Measurements from ENCODE around the gene TAF1A.

Gene TAF1A

DNA sequence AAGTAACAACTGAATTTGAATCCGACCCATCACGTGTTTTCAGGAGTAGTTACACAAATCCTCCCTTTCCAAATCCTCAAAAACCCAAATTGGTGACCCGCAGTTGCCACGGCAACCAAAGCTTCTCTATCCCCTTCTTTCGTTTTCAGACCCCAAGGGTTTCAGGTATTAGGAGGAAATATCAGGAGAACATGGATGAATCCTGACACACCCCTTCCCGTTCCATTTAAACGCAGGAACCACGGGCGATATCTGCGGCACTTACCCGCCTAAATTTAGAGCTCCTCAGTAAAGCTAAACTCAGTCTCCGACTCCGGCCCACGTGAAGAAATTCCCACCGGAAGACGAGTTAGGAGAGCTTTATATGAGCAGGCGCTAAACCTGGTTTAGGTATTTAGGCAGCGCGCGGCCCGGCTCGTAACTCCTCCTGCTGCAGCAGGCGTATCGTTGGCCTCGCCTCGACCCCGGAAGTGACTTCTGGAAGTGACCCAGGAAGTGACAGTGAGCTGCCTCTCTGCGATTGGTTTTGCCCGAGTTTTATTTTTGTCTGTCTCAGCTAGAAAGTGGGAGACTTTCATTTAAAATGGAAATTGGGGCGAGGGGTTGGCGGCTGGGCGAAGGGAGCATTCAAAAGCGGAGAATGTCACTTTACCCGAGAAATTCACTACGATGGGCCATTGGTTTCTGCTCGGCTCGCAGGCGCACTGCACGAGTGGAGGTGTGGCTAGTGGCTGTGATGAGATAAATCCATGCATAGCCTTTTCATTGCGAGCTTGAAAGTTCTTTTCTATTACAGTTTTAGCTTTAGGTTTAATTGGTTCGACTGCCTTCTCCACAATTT is at the start of gene TAF1A:
TSS of gene TAF1A (minus strand) at position 472 of the 841 bp plus-strand sequence.
- TF ChIP-seq, protein P1, sequence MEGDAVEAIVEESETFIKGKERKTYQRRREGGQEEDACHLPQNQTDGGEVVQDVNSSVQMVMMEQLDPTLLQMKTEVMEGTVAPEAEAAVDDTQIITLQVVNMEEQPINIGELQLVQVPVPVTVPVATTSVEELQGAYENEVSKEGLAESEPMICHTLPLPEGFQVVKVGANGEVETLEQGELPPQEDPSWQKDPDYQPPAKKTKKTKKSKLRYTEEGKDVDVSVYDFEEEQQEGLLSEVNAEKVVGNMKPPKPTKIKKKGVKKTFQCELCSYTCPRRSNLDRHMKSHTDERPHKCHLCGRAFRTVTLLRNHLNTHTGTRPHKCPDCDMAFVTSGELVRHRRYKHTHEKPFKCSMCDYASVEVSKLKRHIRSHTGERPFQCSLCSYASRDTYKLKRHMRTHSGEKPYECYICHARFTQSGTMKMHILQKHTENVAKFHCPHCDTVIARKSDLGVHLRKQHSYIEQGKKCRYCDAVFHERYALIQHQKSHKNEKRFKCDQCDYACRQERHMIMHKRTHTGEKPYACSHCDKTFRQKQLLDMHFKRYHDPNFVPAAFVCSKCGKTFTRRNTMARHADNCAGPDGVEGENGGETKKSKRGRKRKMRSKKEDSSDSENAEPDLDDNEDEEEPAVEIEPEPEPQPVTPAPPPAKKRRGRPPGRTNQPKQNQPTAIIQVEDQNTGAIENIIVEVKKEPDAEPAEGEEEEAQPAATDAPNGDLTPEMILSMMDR (IDR thresholded peaks at IDR 0.05; ENCODE audit: low read depth, low read length), result no peak
- peak; percentile 83 to 84 for DNase-seq (ENCODE audit: low read depth in 2 of 2)
- H3K4me3 ChIP-seq (replicated peaks in 1 of 2; ENCODE audit: low read depth in 2 of 2, low read length in 2 of 2), result peak within 1 kb of the TSS; percentile 71 to 75

DNA sequence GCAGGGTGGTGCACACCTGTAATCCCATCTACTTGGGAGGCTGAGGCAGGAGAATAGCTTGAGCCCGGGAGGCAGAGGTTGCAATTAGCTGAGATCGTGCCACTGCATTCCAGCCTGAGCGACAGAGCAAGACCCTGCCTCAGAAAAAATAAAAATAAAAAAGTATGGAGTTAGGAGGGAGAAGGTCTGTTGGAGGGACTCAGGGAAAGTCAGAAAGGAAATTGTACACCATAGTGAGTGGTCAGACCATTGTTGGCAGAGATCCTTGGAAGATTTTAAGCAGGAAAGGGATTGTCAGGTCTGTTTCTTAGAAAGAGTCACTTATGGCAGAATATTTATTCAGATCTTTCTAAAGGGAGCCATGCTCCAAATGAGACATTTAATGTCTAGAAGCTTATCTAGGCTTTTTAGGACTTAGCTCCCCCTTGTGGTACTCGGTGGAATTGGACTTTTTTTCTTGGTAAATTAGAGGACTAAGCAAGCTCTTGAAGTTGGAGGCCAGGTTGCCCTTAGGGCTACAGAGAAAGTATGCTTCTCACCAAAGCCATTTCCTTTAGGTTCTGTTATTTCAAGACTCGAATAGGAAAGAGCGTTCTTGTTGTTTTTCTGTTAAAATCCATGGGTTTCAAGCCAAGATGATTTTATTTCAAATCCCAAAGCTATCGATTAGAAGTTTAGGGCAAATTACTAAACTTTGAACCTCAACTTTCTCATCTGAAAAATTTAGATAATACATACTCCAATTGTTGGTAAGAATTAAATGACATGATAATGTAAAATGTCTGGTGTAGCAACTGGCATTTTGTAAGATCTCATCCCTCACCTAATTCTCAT is 44.7 kb upstream of the TAF1A start:
- no peak overlapping the region for H3K4me3 ChIP-seq (replicated peaks in 1 of 2; ENCODE audit: low read depth in 2 of 2, low read length in 2 of 2)
- peak; percentile 94 to 97 for DNase-seq (ENCODE audit: low read depth in 2 of 2)
- TF ChIP-seq, protein P1 (IDR thresholded peaks at IDR 0.05; ENCODE audit: low read depth, low read length), result peak; percentile 85

DNA sequence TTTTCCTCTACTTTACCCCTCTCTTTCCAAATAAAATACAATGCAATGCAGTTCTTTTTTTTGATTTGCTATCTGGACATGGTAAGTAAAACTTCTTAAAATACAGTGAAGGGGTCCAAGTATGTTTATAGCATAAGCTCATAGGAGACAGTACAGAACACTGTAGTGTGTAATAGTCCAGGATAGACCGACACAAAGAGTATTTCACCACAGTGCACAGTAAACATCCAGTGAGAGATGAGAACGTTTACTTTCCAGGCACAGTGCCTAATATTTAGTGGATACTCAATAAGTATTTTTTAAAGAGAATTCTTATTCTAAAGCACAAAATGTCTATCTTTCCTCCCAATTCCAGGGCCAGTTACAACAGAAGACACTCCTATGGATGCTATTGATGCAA is 43.0 kb upstream of the TAF1A start:
- TF ChIP-seq, protein P1 (IDR thresholded peaks at IDR 0.05; ENCODE audit: low read depth, low read length), result no peak
- no peak for DNase-seq (ENCODE audit: low read depth in 2 of 2)
- no peak overlapping the region for H3K4me3 ChIP-seq (replicated peaks in 1 of 2; ENCODE audit: low read depth in 2 of 2, low read length in 2 of 2)

DNA sequence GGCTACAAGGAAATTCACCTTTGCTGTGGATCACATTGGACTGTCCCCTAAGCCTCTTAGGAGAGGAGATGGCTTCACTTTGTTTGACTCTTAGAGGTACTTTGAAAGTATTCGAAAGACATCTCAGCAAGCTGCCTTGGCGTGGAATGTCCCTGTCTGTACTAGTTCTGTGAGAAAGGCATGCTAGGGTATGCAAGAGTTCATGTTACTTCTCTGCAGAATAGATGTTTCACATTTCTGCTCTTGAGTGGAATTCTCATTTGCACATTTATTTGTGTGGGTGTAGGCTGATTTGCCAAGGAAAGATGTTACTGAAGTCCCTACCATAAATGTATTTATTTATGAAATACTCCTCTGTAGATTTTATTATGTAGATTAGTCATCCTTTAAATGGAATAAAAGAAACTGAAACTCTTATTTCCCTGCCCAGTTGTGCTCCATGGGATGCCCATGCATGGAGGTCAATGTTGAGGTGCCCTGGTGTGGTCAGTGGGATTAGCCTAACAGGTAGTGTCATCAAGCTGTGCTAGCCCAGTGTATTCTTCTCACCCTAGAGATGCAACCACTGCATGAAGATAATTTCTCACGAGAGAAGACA is 42.0 kb upstream of the TAF1A start:
- H3K4me3 ChIP-seq (replicated peaks in 1 of 2; ENCODE audit: low read depth in 2 of 2, low read length in 2 of 2), result no peak overlapping the region
- no peak for DNase-seq (ENCODE audit: low read depth in 2 of 2)
- TF ChIP-seq, protein P1 (IDR thresholded peaks at IDR 0.05; ENCODE audit: low read depth, low read length), result no peak

DNA sequence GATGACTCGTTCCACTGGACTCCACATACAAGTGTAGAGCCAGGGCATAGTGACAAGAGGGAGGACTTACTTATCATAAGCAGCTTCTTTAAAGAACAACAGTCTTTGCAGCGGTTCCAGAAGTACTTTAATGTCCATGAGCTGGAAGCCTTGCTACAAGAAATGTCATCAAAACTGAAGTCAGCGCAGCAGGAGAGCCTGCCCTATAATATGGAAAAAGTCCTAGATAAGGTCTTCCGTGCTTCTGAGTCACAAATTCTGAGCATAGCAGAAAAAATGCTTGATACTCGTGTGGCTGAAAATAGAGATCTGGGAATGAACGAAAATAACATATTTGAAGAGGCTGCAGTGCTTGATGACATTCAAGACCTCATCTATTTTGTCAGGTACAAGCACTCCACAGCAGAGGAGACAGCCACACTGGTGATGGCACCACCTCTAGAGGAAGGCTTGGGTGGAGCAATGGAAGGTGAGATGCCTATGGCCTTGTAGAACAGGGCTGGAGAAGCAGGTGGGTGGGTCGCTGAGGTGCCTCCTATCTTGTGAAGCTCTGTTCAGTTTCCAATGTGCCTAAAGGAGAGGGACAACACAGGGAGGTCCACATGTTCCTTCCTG is 40.3 kb upstream of the TAF1A start:
- DNase-seq (ENCODE audit: low read depth in 2 of 2), result peak; percentile 71 to 79
- TF ChIP-seq, protein P1 (IDR thresholded peaks at IDR 0.05; ENCODE audit: low read depth, low read length), result no peak
- H3K4me3 ChIP-seq (replicated peaks in 1 of 2; ENCODE audit: low read depth in 2 of 2, low read length in 2 of 2), result no peak overlapping the region

DNA sequence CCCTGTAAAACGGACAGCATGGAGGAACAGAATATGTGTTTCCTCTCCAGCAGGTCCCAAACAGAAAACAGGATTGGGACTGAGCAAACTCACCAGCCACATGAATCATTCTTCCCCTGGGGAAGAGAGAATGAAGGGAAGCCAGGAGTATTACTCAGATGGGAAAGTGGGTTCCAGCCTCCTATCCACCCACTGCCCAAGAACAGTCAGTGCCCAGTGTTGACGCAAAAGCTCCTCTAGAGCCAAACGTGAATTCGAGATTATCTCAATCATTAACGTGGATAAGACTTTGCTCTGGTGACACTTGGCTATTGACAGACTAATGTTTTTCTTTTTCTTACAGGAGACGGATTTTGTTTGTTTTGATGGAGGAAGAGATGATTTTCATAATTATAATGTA is 37.5 kb upstream of the TAF1A start:
- TF ChIP-seq, protein P1 (IDR thresholded peaks at IDR 0.05; ENCODE audit: low read depth, low read length), result no peak
- H3K4me3 ChIP-seq (replicated peaks in 1 of 2; ENCODE audit: low read depth in 2 of 2, low read length in 2 of 2), result no peak overlapping the region
- DNase-seq (ENCODE audit: low read depth in 2 of 2), result peak; percentile 89 to 95

All from cardiac fibroblast (primary cell).